H1 (cell line): ENCODE measurements around the gene EVI5. TPM values are rescaled to one million over a fixed set of nuclear protein-coding genes. Genes with fewer than 3 reads are reported as not detected.

Source experiments
- CTCF ChIA-PET: fragments of 300-600 bp; sonication (Branson Sonifier 250); formaldehyde crosslinking; loops from one replicate; lab custom pipeline; 2021; ENCODE audit not compliant: partially characterized antibody; lab: Charles Lee
- POLR2A ChIA-PET: fragments of 300-600 bp; sonication (Branson Sonifier 250); formaldehyde crosslinking; loops from one replicate; lab custom pipeline; 2021; ENCODE audit warnings: inconsistent platforms; ENCODE audit not compliant: partially characterized antibody; lab: Charles Lee
- DNase-seq, 2 experiments: peaks; one replicate each; pipeline versions ENCODE4 v3.0.0 to v3.0.0-alpha.2; 2010 to 2022; ENCODE audit warnings: low spot score in 2 of 2, low read depth in 1 of 2, mixed read lengths in 1 of 2
- FAIRE-seq: peaks from 2 replicates; lab custom pipeline; 2011; peaks lifted over from hg19 to GRCh38; lab: Jason Lieb, UNC
- H2AFZ ChIP-seq: 2 replicates; pipeline ENCODE4 v1.8.1; 2012; ENCODE audit warnings: low read length, inconsistent platforms
- H2AK5ac ChIP-seq: 2 replicates; pipeline ENCODE4 v1.6.1; 2013; ENCODE audit warnings: low read depth, low read length
- H2BK120ac ChIP-seq: replicated peaks from 2 replicates; pipeline ENCODE3; 2013; ENCODE audit warnings: low read depth, low read length, inconsistent platforms
- H2BK12ac ChIP-seq: 2 replicates; pipeline ENCODE4 v1.6.1; 2013; ENCODE audit warnings: low read depth, low read length
- H2BK15ac ChIP-seq: 2 replicates; pipeline ENCODE4 v1.6.1; 2013; ENCODE audit warnings: low read length
- H2BK20ac ChIP-seq: 2 replicates; pipeline ENCODE4 v1.6.1; 2013; ENCODE audit warnings: low read length
- H2BK5ac ChIP-seq: 2 replicates; pipeline ENCODE4 v1.6.1; 2013; ENCODE audit warnings: low read depth, low read length
- H3K14ac ChIP-seq: 2 replicates; pipeline ENCODE4 v1.6.1; 2013; ENCODE audit warnings: inconsistent platforms; ENCODE audit not compliant: insufficient read length
- H3K18ac ChIP-seq: 2 replicates; pipeline ENCODE4 v1.6.1; 2013; ENCODE audit warnings: low read length; ENCODE audit errors: extremely low read depth
- H3K23ac ChIP-seq: 2 replicates; pipeline ENCODE4 v1.6.1; 2013; ENCODE audit warnings: inconsistent platforms; ENCODE audit not compliant: insufficient read length
- H3K23me2 ChIP-seq: 2 replicates; pipeline ENCODE4 v1.6.1; 2013; ENCODE audit warnings: low read depth, low read length
- H3K27ac ChIP-seq: 2 replicates; pipeline ENCODE4 v1.6.1; 2011; ENCODE audit warnings: low read depth, low read length, inconsistent platforms
- H3K27me3 ChIP-seq, 4 experiments: replicated peaks in 1 of 4; 1 replicate in 1 of 4; 2 replicates in 3 of 4; pipeline versions ENCODE4 v1.6.1 to v1.8.1; 2011 to 2013; ENCODE audit warnings: low read length in 3 of 4, mild to moderate bottlenecking in 3 of 4, inconsistent platforms in 2 of 4, mixed read lengths in 2 of 4, moderate library complexity in 1 of 4; ENCODE audit not compliant: control insufficient read depth in 3 of 4, insufficient read depth in 3 of 4; ENCODE audit errors: extremely low read depth in 1 of 4
- H3K36me3 ChIP-seq, 4 experiments: 2 replicates each; pipeline versions ENCODE4 v1.6.1 to v1.8.1; 2011 to 2013; ENCODE audit warnings: mild to moderate bottlenecking in 4 of 4, low read length in 3 of 4, moderate library complexity in 2 of 4, control low read depth in 1 of 4, inconsistent platforms in 1 of 4; ENCODE audit not compliant: insufficient read depth in 4 of 4, control insufficient read depth in 2 of 4
- H3K4ac ChIP-seq: replicated peaks from 2 replicates; pipeline ENCODE3; 2013; ENCODE audit warnings: low read length, low read depth, mixed read lengths, inconsistent platforms; ENCODE audit not compliant: insufficient read length
- H3K4me1 ChIP-seq, 4 experiments: replicated peaks in 1 of 4; 1 replicate in 1 of 4; 2 replicates in 3 of 4; pipeline versions ENCODE4 v1.6.1 to v1.8.1; 2011 to 2013; ENCODE audit warnings: low read length in 3 of 4, inconsistent platforms in 2 of 4, mixed read lengths in 1 of 4; ENCODE audit not compliant: insufficient read depth in 4 of 4, control insufficient read depth in 3 of 4
- H3K4me2 ChIP-seq, 2 experiments: 2 replicates each; pipeline versions ENCODE4 v1.6.1 to v1.8.1; 2011 to 2013; ENCODE audit warnings: low read depth in 2 of 2, low read length in 2 of 2, control low read depth in 1 of 2, inconsistent platforms in 1 of 2, mild to moderate bottlenecking in 1 of 2; ENCODE audit not compliant: insufficient read depth in 1 of 2
- H3K4me3 ChIP-seq, 4 experiments: fragments of 200-600, 300-600 bp in 1 of 4; sonication (generic), shearing (Covaris generic), sonication (Bioruptor Twin) in 1 of 4; 2 replicates each; pipeline versions ENCODE4 v1.5.1 to v1.8.1; 2011 to 2016; ENCODE audit warnings: low read length in 4 of 4, low read depth in 3 of 4, control low read depth in 2 of 4, inconsistent platforms in 2 of 4, mild to moderate bottlenecking in 2 of 4, mixed read lengths in 1 of 4, moderate library complexity in 1 of 4; ENCODE audit not compliant: insufficient read depth in 2 of 4; ENCODE audit errors: extremely low read depth in 1 of 4
- H3K56ac ChIP-seq: replicated peaks from 2 replicates; pipeline ENCODE3; 2013; ENCODE audit warnings: low read depth, mild to moderate bottlenecking, mixed read lengths, low read length, inconsistent platforms; ENCODE audit not compliant: insufficient read length
- H3K79me1 ChIP-seq: 2 replicates; pipeline ENCODE4 v1.6.1; 2013; ENCODE audit warnings: low read depth, low read length, control low read depth
- H3K79me2 ChIP-seq, 2 experiments: 2 replicates each; pipeline versions ENCODE4 v1.6.1 to v1.8.1; 2012 to 2013; ENCODE audit warnings: low read length in 2 of 2, mild to moderate bottlenecking in 2 of 2, inconsistent platforms in 1 of 2; ENCODE audit not compliant: insufficient read depth in 2 of 2, control insufficient read depth in 1 of 2
- H3K9ac ChIP-seq, 4 experiments: replicated peaks in 1 of 4; 1 replicate in 1 of 4; 2 replicates in 3 of 4; pipeline versions ENCODE4 v1.6.1 to v1.8.1; 2011 to 2013; ENCODE audit warnings: low read depth in 3 of 4, low read length in 3 of 4, control low read depth in 2 of 4, mild to moderate bottlenecking in 2 of 4, moderate library complexity in 2 of 4, inconsistent platforms in 1 of 4; ENCODE audit errors: extremely low read depth in 1 of 4
- H3K9me3 ChIP-seq, 2 experiments: 2 replicates each; pipeline versions ENCODE4 v1.6.1 to v1.8.1; 2012 to 2013; ENCODE audit warnings: mild to moderate bottlenecking in 2 of 2, moderate library complexity in 2 of 2, control low read depth in 1 of 2, inconsistent platforms in 1 of 2, low read depth in 1 of 2, low read length in 1 of 2, mixed read lengths in 1 of 2; ENCODE audit not compliant: insufficient read depth in 2 of 2
- H4K20me1 ChIP-seq, 2 experiments: replicated peaks in 1 of 2; 2 replicates each; pipeline versions ENCODE3 to v1.8.1; 2011 to 2013; ENCODE audit warnings: inconsistent platforms in 2 of 2, low read length in 2 of 2, mild to moderate bottlenecking in 1 of 2; ENCODE audit not compliant: insufficient read depth in 2 of 2, control insufficient read depth in 1 of 2
- H4K5ac ChIP-seq: 2 replicates; pipeline ENCODE4 v1.6.1; 2013; ENCODE audit warnings: low read length, low read depth, mixed read lengths, inconsistent platforms; ENCODE audit not compliant: insufficient read length
- H4K8ac ChIP-seq: 2 replicates; pipeline ENCODE4 v1.8.0; 2013; ENCODE audit warnings: mild to moderate bottlenecking, moderate library complexity, low read length, inconsistent platforms; ENCODE audit not compliant: insufficient read depth; ENCODE audit errors: extremely low read depth
- H4K91ac ChIP-seq: replicated peaks from 2 replicates; pipeline ENCODE3; 2013; ENCODE audit warnings: low read length, mixed read lengths, inconsistent platforms; ENCODE audit not compliant: insufficient read length
- ATF2 ChIP-seq: IDR thresholded peaks from 2 replicates; pipeline ENCODE4 v1.6.1; 2012; ENCODE audit warnings: low read length, inconsistent platforms
- BRCA1 ChIP-seq: IDR thresholded peaks from 2 replicates; pipeline ENCODE4 v1.6.1; 2012; ENCODE audit warnings: low read depth, low read length, improper control_type of control experiment
- CBX5 ChIP-seq: fragments of 300-800, 300-1000 bp; sonication (generic); IDR thresholded peaks from 2 replicates; pipeline ENCODE4 v1.7.1; 2016; ENCODE audit warnings: antibody characterized with exemption, low read length, low read depth
- CEBPB ChIP-seq: IDR thresholded peaks from 2 replicates; pipeline ENCODE4 v1.6.1; 2012; ENCODE audit warnings: low read depth, low read length
- CHD2 ChIP-seq: IDR thresholded peaks from 2 replicates; pipeline ENCODE4 v1.6.1; 2012; ENCODE audit warnings: low read length, improper control_type of control experiment
- HDAC6 ChIP-seq: IDR thresholded peaks from one replicate; pipeline ENCODE4 v1.7.1; 2012; ENCODE audit warnings: low read depth, mild to moderate bottlenecking, inconsistent platforms, low read length, moderate library complexity
- MAFK ChIP-seq: IDR thresholded peaks from 2 replicates; pipeline ENCODE4 v1.6.1; 2012; ENCODE audit warnings: low read depth, mild to moderate bottlenecking, improper control_type of control experiment, low read length
- NANOG ChIP-seq: IDR thresholded peaks from 2 replicates; pipeline ENCODE4 v1.6.1; 2011; ENCODE audit warnings: low read length, low read depth, mild to moderate bottlenecking, inconsistent platforms; ENCODE audit not compliant: insufficient read depth, poor library complexity, severe bottlenecking
- TEAD4 ChIP-seq: IDR thresholded peaks from 2 replicates; pipeline ENCODE4 v1.6.1; 2012; ENCODE audit warnings: low read depth, low read length, inconsistent platforms, mixed read lengths
- YY1 ChIP-seq: IDR thresholded peaks from 2 replicates; pipeline ENCODE4 v1.6.1; 2011; ENCODE audit warnings: low read depth, mild to moderate bottlenecking, low read length
- ZNF274 ChIP-seq: IDR thresholded peaks from 2 replicates; pipeline ENCODE4 v1.7.0; 2012; ENCODE audit warnings: low read length, borderline replicate concordance; ENCODE audit errors: extremely low read depth
- WGBS, 2 experiments: shearing (Covaris generic) in 1 of 2; methylation state at CpG; one replicate each; pipeline versions ENCODE4 v1.1.6 to v1.1.7; 2013 to 2015; ENCODE audit warnings: low lambda C conversion rate in 2 of 2, mixed read lengths in 2 of 2, inconsistent platforms in 1 of 2, low coverage in 1 of 2, missing lambda C conversion rate in 1 of 2; ENCODE audit not compliant: insufficient replicate concordance in 2 of 2, insufficient coverage in 1 of 2, insufficient read length in 1 of 2; ENCODE audit errors: extremely low coverage in 1 of 2, missing lambda C conversion rate in 1 of 2; 5-methylcytosine and 5-hydroxymethylcytosine counted together
- polyA plus RNA-seq, 7 experiments: library from polyadenylated mRNA; depleted of rRNA in 3 of 7; stranded (reverse) in 5 of 7; unstranded in 2 of 7; fragments of >200 nt in 5 of 7; fragments of 200-250 nt in 2 of 7; gene quantifications; 1 replicate in 5 of 7; 2 replicates in 1 of 7; 4 replicates in 1 of 7; pipeline versions ENCODE4 v1.2.1 to v1.2.3, GENCODE V29; 2011 to 2013; ENCODE audit warnings: missing spikeins in 2 of 7, mixed read lengths in 2 of 7
- total RNA-seq: library from RNA; stranded (reverse); fragmentation: NEBNext Ultra II Directional; extraction: Animal tissue kit (Norgen Biotek cat#: 25700); gene quantifications from 2 replicates; pipeline ENCODE4 v1.2.1, GENCODE V29; 2021
- TF ChIP-seq, protein P1 (sequence below): IDR thresholded peaks from 2 replicates; pipeline ENCODE4 v1.6.1; 2011; ENCODE audit warnings: low read depth, mild to moderate bottlenecking, low read length; ENCODE audit not compliant: insufficient read depth
- TF ChIP-seq, protein P2 (sequence below): IDR thresholded peaks from 2 replicates; pipeline ENCODE4 v1.6.1; 2012; ENCODE audit warnings: inconsistent platforms

The EVI5 gene
- total and polyA plus RNA-seq, 2 of the 8 experiments (the other 6 are each of a cell fraction or from before 2014, with no cell fraction given), result 1.7 to 13.7 TPM

DNA sequence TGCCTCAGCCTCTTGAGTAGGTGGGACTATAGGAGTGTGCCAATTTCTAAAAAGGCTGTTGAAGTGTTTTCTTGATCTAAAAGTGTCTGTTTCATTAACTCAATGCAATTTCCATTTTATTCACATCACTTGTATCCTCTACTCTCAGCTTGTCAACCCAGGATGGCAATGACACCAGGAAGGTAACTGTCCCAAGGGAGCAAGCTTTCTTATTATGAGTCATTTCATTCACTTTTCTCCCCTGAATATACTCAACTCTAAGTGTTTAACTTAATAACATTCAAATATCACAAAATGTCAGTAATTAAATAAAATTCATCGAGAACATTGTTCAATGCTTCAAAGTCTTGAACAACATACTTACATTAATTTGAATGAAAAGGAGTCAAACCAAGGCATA is 275.3 kb downstream of the EVI5 start:
- no peak overlapping the region for H2AFZ ChIP-seq
- no peak overlapping the region for H3K4ac ChIP-seq
- H3K4me2 ChIP-seq, result no peak overlapping the region
- no peak overlapping the region for H4K5ac ChIP-seq
- CTCF ChIA-PET, result no interaction called here
- H2BK15ac ChIP-seq, result no peak overlapping the region
- H3K56ac ChIP-seq, result no peak overlapping the region
- no peak overlapping the region for H3K9ac ChIP-seq
- H3K4me3 ChIP-seq, result no peak overlapping the region
- no peak overlapping the region for H3K14ac ChIP-seq
- H3K36me3 ChIP-seq, result no peaks in the 10 kb centered on the region
- H3K23me2 ChIP-seq, result no peaks in the 10 kb centered on the region
- no peaks in the 10 kb centered on the region for H3K79me2 ChIP-seq
- H2BK120ac ChIP-seq, result no peak overlapping the region
- no peak overlapping the region for H3K18ac ChIP-seq
- no peak overlapping the region for H2BK20ac ChIP-seq
- 93% methylated on average over 1 of the region's 1 CpG; no CpG with 5 or more reads in 1 of the 2 experiments for WGBS, 2 experiments
- DNase-seq (no peak), FAIRE-seq (no peak)
- no peaks in the 10 kb centered on the region for H3K79me1 ChIP-seq
- H3K27ac ChIP-seq, result no peak overlapping the region
- no peak overlapping the region for H4K91ac ChIP-seq
- H2BK12ac ChIP-seq, result no peak overlapping the region
- no peak overlapping the region for H2AK5ac ChIP-seq
- no peaks in the 10 kb centered on the region for H4K20me1 ChIP-seq
- no peak overlapping the region for H2BK5ac ChIP-seq
- H3K27me3 ChIP-seq, result no peaks in the 10 kb centered on the region
- H4K8ac ChIP-seq, result no peak overlapping the region
- POLR2A ChIA-PET, result no interaction called here
- H3K4me1 ChIP-seq, result no peaks in the 10 kb centered on the region
- no peaks in the 10 kb centered on the region for H3K9me3 ChIP-seq
- no peak overlapping the region for H3K23ac ChIP-seq
- no peak for TF ChIP-seq YY1
- TF ChIP-seq BRCA1, result no peak
- TF ChIP-seq HDAC6, result no peak
- TF ChIP-seq ATF2, result no peak
- TF ChIP-seq, protein P1, sequence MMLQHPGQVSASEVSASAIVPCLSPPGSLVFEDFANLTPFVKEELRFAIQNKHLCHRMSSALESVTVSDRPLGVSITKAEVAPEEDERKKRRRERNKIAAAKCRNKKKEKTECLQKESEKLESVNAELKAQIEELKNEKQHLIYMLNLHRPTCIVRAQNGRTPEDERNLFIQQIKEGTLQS, result no peak
- TF ChIP-seq MAFK, result no peak
- TF ChIP-seq TEAD4, result no peak
- TF ChIP-seq CHD2, result no peak
- TF ChIP-seq CEBPB, result no peak
- TF ChIP-seq ZNF274, result no peak
- no peak for TF ChIP-seq NANOG
- no peak for TF ChIP-seq CBX5
- TF ChIP-seq, protein P2, sequence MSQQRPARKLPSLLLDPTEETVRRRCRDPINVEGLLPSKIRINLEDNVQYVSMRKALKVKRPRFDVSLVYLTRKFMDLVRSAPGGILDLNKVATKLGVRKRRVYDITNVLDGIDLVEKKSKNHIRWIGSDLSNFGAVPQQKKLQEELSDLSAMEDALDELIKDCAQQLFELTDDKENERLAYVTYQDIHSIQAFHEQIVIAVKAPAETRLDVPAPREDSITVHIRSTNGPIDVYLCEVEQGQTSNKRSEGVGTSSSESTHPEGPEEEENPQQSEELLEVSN, result no peak
